Measurements from ENCODE around the gene APCS.

DNA sequence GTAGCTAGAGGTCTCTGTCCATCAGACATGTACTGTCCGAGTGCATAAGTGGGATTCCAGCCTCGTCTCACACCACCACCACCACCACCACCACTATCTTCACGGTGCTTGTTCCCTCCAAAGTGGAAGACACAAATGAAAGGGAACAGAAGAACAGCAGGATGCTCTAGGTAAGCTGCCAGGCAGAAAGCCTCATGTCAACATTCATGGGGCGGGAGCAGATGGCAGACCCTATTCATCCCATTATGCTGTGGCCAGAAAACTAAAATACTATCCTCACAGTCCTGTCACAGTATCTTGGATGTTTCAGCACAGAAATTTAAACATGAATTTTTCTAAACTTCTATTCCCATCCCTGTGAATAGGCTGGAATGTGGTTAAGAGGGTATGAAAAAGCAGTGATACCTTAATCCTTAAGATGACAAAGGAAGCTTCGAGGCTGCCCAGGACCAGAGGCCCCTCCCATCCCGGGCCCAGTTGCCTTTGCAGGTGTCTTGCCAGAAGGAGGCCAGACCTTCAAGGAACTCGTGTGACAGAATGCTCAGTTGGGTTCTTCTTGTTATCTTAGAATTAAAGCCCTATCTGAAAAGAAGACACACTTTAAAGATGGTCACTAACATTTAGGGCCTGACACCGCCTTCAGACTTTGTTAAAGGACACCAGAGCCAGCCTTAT lies 24.7 kb downstream of the APCS start:
- TF ChIP-seq, protein P1, sequence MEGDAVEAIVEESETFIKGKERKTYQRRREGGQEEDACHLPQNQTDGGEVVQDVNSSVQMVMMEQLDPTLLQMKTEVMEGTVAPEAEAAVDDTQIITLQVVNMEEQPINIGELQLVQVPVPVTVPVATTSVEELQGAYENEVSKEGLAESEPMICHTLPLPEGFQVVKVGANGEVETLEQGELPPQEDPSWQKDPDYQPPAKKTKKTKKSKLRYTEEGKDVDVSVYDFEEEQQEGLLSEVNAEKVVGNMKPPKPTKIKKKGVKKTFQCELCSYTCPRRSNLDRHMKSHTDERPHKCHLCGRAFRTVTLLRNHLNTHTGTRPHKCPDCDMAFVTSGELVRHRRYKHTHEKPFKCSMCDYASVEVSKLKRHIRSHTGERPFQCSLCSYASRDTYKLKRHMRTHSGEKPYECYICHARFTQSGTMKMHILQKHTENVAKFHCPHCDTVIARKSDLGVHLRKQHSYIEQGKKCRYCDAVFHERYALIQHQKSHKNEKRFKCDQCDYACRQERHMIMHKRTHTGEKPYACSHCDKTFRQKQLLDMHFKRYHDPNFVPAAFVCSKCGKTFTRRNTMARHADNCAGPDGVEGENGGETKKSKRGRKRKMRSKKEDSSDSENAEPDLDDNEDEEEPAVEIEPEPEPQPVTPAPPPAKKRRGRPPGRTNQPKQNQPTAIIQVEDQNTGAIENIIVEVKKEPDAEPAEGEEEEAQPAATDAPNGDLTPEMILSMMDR (IDR thresholded peaks at IDR 0.05 in 8 of 11, conservative IDR thresholded peaks at IDR 0.05 in 3 of 11): no peak
- no peak for TF ChIP-seq POLR2A (IDR thresholded peaks at IDR 0.05)
- no peak for TF ChIP-seq POLR2AphosphoS5 (IDR thresholded peaks at IDR 0.05)

Data from spleen (tissue), 7 donors.